ENCODE results near the gene COBL. TPM values are rescaled to one million over a fixed set of nuclear protein-coding genes. Genes with fewer than 3 reads are reported as not detected.
"Not testable (repeated sequence)": the region's sequence is repeated elsewhere in the genome, so short reads cannot be mapped to it uniquely, and the experiment has no call there.

The COBL gene
- total RNA-seq, 1 experiment from 2014 or later, result not detected

DNA sequence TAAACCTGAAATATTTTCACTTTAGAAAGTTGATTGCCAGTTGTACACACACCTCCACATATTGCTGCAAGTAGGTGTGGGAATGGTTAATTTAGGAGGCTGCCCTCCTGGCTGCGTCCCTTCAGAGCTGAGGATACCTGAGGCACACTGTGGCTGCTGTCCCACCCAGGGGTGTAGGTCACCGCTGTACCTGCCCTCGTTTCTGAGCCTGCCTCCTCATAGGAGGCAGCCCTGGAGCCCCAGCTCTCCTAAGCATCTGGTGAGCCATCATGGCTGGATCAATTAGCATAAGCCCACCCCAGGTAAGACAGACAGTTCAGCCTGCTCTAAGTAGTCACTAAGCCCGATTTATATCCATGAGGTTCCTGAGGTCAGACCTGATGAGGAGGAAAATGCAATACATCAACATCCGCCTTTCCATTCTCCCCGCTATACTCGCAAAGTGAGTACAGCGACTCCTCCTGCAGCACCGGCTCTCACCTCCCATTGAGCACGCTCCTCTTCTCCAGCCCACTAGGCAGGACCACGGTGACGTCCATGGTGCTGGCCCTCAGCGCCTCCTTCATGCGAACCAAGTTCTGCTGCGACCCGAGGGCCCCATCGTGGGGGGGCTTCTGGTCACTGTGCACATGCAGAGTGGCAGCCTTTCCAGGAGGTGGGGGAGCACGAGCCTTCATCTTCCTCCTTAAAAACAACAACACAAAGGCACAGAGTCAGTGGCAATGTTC lies 97.2 kb downstream of the COBL start:
- Histone ChIP-seq H3K4me1 (ENCODE audit: low read length) (no peaks in the 10 kb centered on the region), H3K9me2 (replicated peaks; ENCODE audit: insufficient read depth, low read length) (no peaks in the 10 kb centered on the region), H3K4me3 (ENCODE audit: low read length) (no peak overlapping the region), H4K20me1 (ENCODE audit: insufficient read depth, low read depth, low read length) (no peaks in the 10 kb centered on the region), H3K36me3 (ENCODE audit: insufficient read depth, low read length) (no peaks in the 10 kb centered on the region), H3K27ac (ENCODE audit: low read length) (no peak overlapping the region), H3K79me2 (ENCODE audit: low read length) (no peaks in the 10 kb centered on the region), H3K9me3 (ENCODE audit: low read length) (no peaks in the 10 kb centered on the region), H3K27me3 (ENCODE audit: low read length) (no peaks in the 10 kb centered on the region), H3K4me2 (ENCODE audit: low read depth, low read length, poor library complexity, severe bottlenecking) (no peak overlapping the region), H3K9ac (ENCODE audit: low read length) (no peak overlapping the region), H2AFZ (ENCODE audit: low read length) (no peak overlapping the region)
- DNase-seq, result no peak

DNA sequence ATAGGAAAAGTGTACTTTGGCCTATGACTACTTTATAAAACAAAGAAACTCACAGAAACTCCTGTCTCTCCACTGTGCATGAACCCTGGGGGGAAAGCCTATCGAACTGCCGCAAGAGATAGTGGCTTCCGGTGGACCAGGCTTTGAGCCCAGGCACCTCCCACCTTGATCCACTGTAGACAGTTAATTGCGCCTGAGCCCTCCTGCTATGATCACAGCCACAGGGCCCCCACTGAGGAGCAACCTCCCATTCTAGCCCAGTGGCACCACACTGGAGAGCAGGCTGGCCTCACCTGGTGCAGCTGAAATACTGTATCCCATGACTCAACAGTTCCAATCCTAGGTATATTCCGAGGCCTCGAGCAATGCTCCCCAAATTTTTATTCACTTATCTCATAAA lies 98.8 kb downstream of the COBL start:
- Histone ChIP-seq H3K27me3 (ENCODE audit: low read length) (no peaks in the 10 kb centered on the region), H3K9me3 (ENCODE audit: low read length) (no peaks in the 10 kb centered on the region), H3K79me2 (ENCODE audit: low read length) (no peaks in the 10 kb centered on the region), H3K4me2 (ENCODE audit: low read depth, low read length, poor library complexity, severe bottlenecking) (no peak overlapping the region), H3K9ac (ENCODE audit: low read length) (no peak overlapping the region), H3K4me1 (ENCODE audit: low read length) (no peaks in the 10 kb centered on the region), H3K9me2 (replicated peaks; ENCODE audit: insufficient read depth, low read length) (no peaks in the 10 kb centered on the region), H3K27ac (ENCODE audit: low read length) (no peak overlapping the region), H4K20me1 (ENCODE audit: insufficient read depth, low read depth, low read length) (no peaks in the 10 kb centered on the region), H3K4me3 (ENCODE audit: low read length) (no peak overlapping the region), H2AFZ (ENCODE audit: low read length) (no peak overlapping the region), H3K36me3 (ENCODE audit: insufficient read depth, low read length) (no peaks in the 10 kb centered on the region)
- DNase-seq, result no peak

DNA sequence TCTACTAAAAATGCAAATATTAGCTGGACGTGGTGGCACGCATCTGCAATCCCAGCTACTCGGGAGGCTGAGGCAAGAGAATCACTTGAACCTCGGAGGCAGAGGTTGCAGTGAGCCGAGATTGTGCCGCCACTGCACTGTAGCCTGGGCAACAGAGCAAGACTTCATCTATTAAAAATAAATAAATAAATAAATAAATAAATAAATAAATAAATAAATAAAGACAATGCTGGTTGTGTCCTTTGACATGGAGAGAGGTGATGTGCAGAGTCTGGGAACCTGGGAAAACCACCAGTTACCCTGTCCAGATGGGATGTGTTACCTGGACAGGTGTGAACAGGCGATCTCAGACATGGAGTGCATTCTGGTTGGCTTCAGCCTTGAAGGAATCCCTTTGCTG lies 102.5 kb downstream of the COBL start:
- no peaks in the 10 kb centered on the region for H4K20me1 ChIP-seq (ENCODE audit: insufficient read depth, low read depth, low read length)
- no peak overlapping the region for H3K27ac ChIP-seq (ENCODE audit: low read length)
- H3K4me2 ChIP-seq (ENCODE audit: low read depth, low read length, poor library complexity, severe bottlenecking), result no peak overlapping the region
- H3K4me3 ChIP-seq (ENCODE audit: low read length), result no peak overlapping the region
- H2AFZ ChIP-seq (ENCODE audit: low read length), result no peak overlapping the region
- H3K9me2 ChIP-seq (replicated peaks; ENCODE audit: insufficient read depth, low read length), result no peaks in the 10 kb centered on the region
- no peaks in the 10 kb centered on the region for H3K79me2 ChIP-seq (ENCODE audit: low read length)
- no peaks in the 10 kb centered on the region for H3K4me1 ChIP-seq (ENCODE audit: low read length)
- H3K9ac ChIP-seq (ENCODE audit: low read length), result no peak overlapping the region
- DNase-seq, result no peak
- no peaks in the 10 kb centered on the region for H3K9me3 ChIP-seq (ENCODE audit: low read length)
- no peaks in the 10 kb centered on the region for H3K27me3 ChIP-seq (ENCODE audit: low read length)
- no peaks in the 10 kb centered on the region for H3K36me3 ChIP-seq (ENCODE audit: insufficient read depth, low read length)

DNA sequence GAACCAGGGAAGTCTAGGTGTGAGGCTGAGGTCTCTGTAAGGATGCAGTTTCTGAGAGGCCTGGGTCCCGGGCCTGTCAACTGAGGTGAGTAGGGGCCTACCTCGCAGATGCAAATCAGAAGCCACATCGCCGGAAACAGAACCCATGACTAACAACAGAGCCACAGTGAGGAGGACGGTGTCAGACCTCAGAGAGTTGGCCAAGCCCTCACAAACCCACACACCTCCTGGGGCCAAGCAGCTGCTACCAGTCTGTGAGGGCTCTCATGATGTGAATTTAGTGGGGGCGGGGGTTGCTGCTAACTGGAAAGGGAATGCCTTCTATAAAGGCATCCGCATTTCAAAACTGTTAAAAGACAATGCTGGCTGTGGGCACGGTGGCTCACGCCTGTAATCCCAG lies 103.0 kb downstream of the COBL start:
- H3K4me3 ChIP-seq (ENCODE audit: low read length), result no peak overlapping the region
- no peaks in the 10 kb centered on the region for H3K79me2 ChIP-seq (ENCODE audit: low read length)
- no peak overlapping the region for H2AFZ ChIP-seq (ENCODE audit: low read length)
- H3K9me2 ChIP-seq (replicated peaks; ENCODE audit: insufficient read depth, low read length), result no peaks in the 10 kb centered on the region
- H3K9ac ChIP-seq (ENCODE audit: low read length), result no peak overlapping the region
- H4K20me1 ChIP-seq (ENCODE audit: insufficient read depth, low read depth, low read length), result no peaks in the 10 kb centered on the region
- no peak for DNase-seq
- H3K27ac ChIP-seq (ENCODE audit: low read length), result no peak overlapping the region
- no peaks in the 10 kb centered on the region for H3K9me3 ChIP-seq (ENCODE audit: low read length)
- no peaks in the 10 kb centered on the region for H3K36me3 ChIP-seq (ENCODE audit: insufficient read depth, low read length)
- H3K4me1 ChIP-seq (ENCODE audit: low read length), result no peaks in the 10 kb centered on the region
- no peak overlapping the region for H3K4me2 ChIP-seq (ENCODE audit: low read depth, low read length, poor library complexity, severe bottlenecking)
- no peaks in the 10 kb centered on the region for H3K27me3 ChIP-seq (ENCODE audit: low read length)

GRCh38 chr7:51210766-51211165 lies 105.8 kb downstream of the COBL start:
- Histone ChIP-seq H4K20me1 (ENCODE audit: insufficient read depth, low read depth, low read length) (no peaks in the 10 kb centered on the region), H3K9me2 (replicated peaks; ENCODE audit: insufficient read depth, low read length) (no peaks in the 10 kb centered on the region), H3K4me3 (ENCODE audit: low read length) (no peak overlapping the region), H3K27me3 (ENCODE audit: low read length) (no peaks in the 10 kb centered on the region), H3K27ac (ENCODE audit: low read length) (no peak overlapping the region), H3K9me3 (ENCODE audit: low read length) (no peaks in the 10 kb centered on the region), H3K4me1 (ENCODE audit: low read length) (no peaks in the 10 kb centered on the region), H2AFZ (ENCODE audit: low read length) (no peak overlapping the region), H3K9ac (ENCODE audit: low read length) (no peak overlapping the region), H3K4me2 (ENCODE audit: low read depth, low read length, poor library complexity, severe bottlenecking) (no peak overlapping the region), H3K36me3 (ENCODE audit: insufficient read depth, low read length) (no peaks in the 10 kb centered on the region), H3K79me2 (ENCODE audit: low read length) (no peaks in the 10 kb centered on the region)
- DNase-seq, result no peak

- no peak overlapping the region for H3K4me2 ChIP-seq (ENCODE audit: low read depth, low read length, poor library complexity, severe bottlenecking)
- H3K27me3 ChIP-seq (ENCODE audit: low read length), result no peaks in the 10 kb centered on the region
- no peak overlapping the region for H3K9ac ChIP-seq (ENCODE audit: low read length)
These were observed 107.2 kb downstream of the COBL start for GRCh38 chr7:51209426-51209825.

GRCh38 chr7:51208125-51208524 lies 108.5 kb downstream of the COBL start:
- H3K36me3 ChIP-seq (ENCODE audit: insufficient read depth, low read length); H3K4me2 ChIP-seq (ENCODE audit: low read depth, low read length, poor library complexity, severe bottlenecking); H2AFZ ChIP-seq (ENCODE audit: low read length); H3K27ac ChIP-seq (ENCODE audit: low read length); H3K4me1 ChIP-seq (ENCODE audit: low read length); DNase-seq; H3K9me2 ChIP-seq (replicated peaks; ENCODE audit: insufficient read depth, low read length); H3K9ac ChIP-seq (ENCODE audit: low read length); H3K9me3 ChIP-seq (ENCODE audit: low read length); H4K20me1 ChIP-seq (ENCODE audit: insufficient read depth, low read depth, low read length); H3K4me3 ChIP-seq (ENCODE audit: low read length); H3K27me3 ChIP-seq (ENCODE audit: low read length); H3K79me2 ChIP-seq (ENCODE audit: low read length): not testable (repeated sequence)

More at GRCh38 chr7:51209426-51209825, 107.2 kb downstream of the COBL start:
- no peak overlapping the region for H2AFZ ChIP-seq (ENCODE audit: low read length)
- no peaks in the 10 kb centered on the region for H3K9me3 ChIP-seq (ENCODE audit: low read length)
- H3K4me1 ChIP-seq (ENCODE audit: low read length), result no peaks in the 10 kb centered on the region
- no peaks in the 10 kb centered on the region for H3K9me2 ChIP-seq (replicated peaks; ENCODE audit: insufficient read depth, low read length)
- no peak for DNase-seq
- no peaks in the 10 kb centered on the region for H3K79me2 ChIP-seq (ENCODE audit: low read length)
- H3K27ac ChIP-seq (ENCODE audit: low read length), result no peak overlapping the region
- H4K20me1 ChIP-seq (ENCODE audit: insufficient read depth, low read depth, low read length), result no peaks in the 10 kb centered on the region
- no peak overlapping the region for H3K4me3 ChIP-seq (ENCODE audit: low read length)
- no peaks in the 10 kb centered on the region for H3K36me3 ChIP-seq (ENCODE audit: insufficient read depth, low read length)

- Histone ChIP-seq H3K4me1 (ENCODE audit: low read length) (no peaks in the 10 kb centered on the region), H3K27ac (ENCODE audit: low read length) (no peak overlapping the region), H3K9ac (ENCODE audit: low read length) (no peak overlapping the region), H3K79me2 (ENCODE audit: low read length) (no peaks in the 10 kb centered on the region), H2AFZ (ENCODE audit: low read length) (no peak overlapping the region), H3K27me3 (ENCODE audit: low read length) (peaks cover 7% of the 10 kb centered on the region; the same call in 1 of the 2 replicates), H3K36me3 (ENCODE audit: insufficient read depth, low read length) (no peaks in the 10 kb centered on the region), H3K4me3 (ENCODE audit: low read length) (no peak overlapping the region), H3K9me2 (replicated peaks; ENCODE audit: insufficient read depth, low read length) (0 out of 2 replicates have a peak, but pooled peaks cover 4% of the 10 kb centered on the region), H3K4me2 (ENCODE audit: low read depth, low read length, poor library complexity, severe bottlenecking) (no peak overlapping the region), H3K9me3 (ENCODE audit: low read length) (no peaks in the 10 kb centered on the region), H4K20me1 (ENCODE audit: insufficient read depth, low read depth, low read length) (no peaks in the 10 kb centered on the region)
- no peak for DNase-seq
These were observed 118.0 kb downstream of the COBL start for GRCh38 chr7:51198654-51199053.

Measured in Karpas-422 (cell line).